ENCODE data around the gene STRIP2. TPM values are rescaled to one million over a fixed set of nuclear protein-coding genes. Genes with fewer than 3 reads are reported as not detected.
"Not testable (repeated sequence)": the region's sequence is repeated elsewhere in the genome, so short reads cannot be mapped to it uniquely, and the experiment has no call there.

STRIP2 gene
- total RNA-seq, 2 experiments from 2014 or later: 28.3 to 29.7 TPM

- Mint-ChIP-seq H3K4me1 (peaks cover 5% of the 10 kb centered on the region), H3K27ac (no peak overlapping the region), H3K9me3 (no peaks in the 10 kb centered on the region), H3K27me3 (peaks cover 2% of the 10 kb centered on the region), H3K36me3 (ENCODE audit: low read depth) (no peaks in the 10 kb centered on the region), H3K4me3 (no peak overlapping the region)
- ChIA-PET CTCF (no interaction called here), POLR2A (no interaction called here)
- DNase-seq: no peak
Observed at GRCh38 chr7:129512192-129512591, 78.0 kb downstream of the STRIP2 start.

DNA sequence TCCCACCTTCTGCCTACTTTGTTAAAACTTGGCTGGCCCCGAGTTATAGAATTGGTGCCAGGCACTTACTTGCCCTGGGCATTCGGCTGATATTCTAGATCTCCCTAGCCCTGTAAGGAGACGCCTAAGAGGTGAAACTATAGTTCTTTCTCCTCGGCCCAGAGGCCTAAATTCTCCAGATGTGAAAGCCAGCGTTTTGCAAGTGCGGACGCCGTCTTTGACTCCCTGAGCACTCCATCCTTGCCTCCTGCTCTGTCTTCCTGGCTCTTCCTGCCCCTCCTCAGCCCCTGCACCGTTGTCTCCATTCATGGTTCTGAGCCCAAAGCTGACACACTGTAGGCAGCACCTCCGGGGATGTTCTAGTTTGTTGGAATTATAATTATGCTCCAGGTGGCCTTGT, 79.3 kb downstream of the STRIP2 start:
- no peak for DNase-seq
- Mint-ChIP-seq H3K27ac (no peak overlapping the region), H3K27me3 (peaks cover 7% of the 10 kb centered on the region), H3K36me3 (ENCODE audit: low read depth) (no peaks in the 10 kb centered on the region), H3K4me3 (no peak overlapping the region), H3K9me3 (no peaks in the 10 kb centered on the region), H3K4me1 (no peaks in the 10 kb centered on the region)
- ChIA-PET POLR2A (interaction anchor here (1.0 kb wide), 1 partner anchor 9 kb away, joined by 3 read pairs; no protein-coding TSS in a partner anchor), CTCF (no interaction called here)

- no peaks in the 10 kb centered on the region for H3K36me3 Mint-ChIP-seq (ENCODE audit: low read depth)
- no peaks in the 10 kb centered on the region for H3K9me3 Mint-ChIP-seq
- H3K4me3 Mint-ChIP-seq: no peak overlapping the region
- ChIA-PET CTCF (interaction anchor here (0.5 kb wide), 1 partner anchor 553 kb away, joined by 3 read pairs; no protein-coding TSS in a partner anchor), POLR2A (no interaction called here)
- H3K27me3 Mint-ChIP-seq: peaks cover 7% of the 10 kb centered on the region
- no peaks in the 10 kb centered on the region for H3K4me1 Mint-ChIP-seq
- DNase-seq: no peak
- no peak overlapping the region for H3K27ac Mint-ChIP-seq
Observed at GRCh38 chr7:129514683-129515082, 80.5 kb downstream of the STRIP2 start.

GRCh38 chr7:129515381-129515780, 81.1 kb downstream of the STRIP2 start:
- no peaks in the 10 kb centered on the region for H3K4me1 Mint-ChIP-seq
- POLR2A ChIA-PET: no interaction called here
- H3K9me3 Mint-ChIP-seq: no peaks in the 10 kb centered on the region
- H3K27ac Mint-ChIP-seq: no peak overlapping the region
- no peaks in the 10 kb centered on the region for H3K36me3 Mint-ChIP-seq (ENCODE audit: low read depth)
- H3K27me3 Mint-ChIP-seq: peaks cover 7% of the 10 kb centered on the region
- CTCF ChIA-PET: interaction anchor here (0.6 kb wide), 1 partner anchor 499 kb away, joined by 3 read pairs; no protein-coding TSS in a partner anchor
- no peak overlapping the region for H3K4me3 Mint-ChIP-seq
- no peak for DNase-seq

DNA sequence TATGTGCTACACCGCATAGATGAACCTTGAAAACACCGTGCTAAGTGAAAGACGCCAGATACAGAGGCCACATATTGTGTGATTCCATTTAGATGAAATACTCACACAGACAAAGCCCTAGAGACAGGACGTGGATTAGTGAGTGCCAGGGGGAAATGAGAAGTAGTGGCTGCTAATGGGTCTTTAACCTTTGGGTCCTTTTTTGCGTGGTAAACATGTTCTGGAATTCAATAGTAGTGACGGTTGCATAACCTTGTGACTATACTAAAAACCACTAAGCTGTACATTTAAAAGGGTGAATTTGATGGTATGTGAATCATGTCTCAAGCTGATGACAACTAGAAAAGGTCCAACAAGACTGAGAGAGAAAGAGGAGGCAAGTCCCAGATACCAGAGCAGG, 83.7 kb downstream of the STRIP2 start:
- no peaks in the 10 kb centered on the region for H3K9me3 Mint-ChIP-seq
- ChIA-PET POLR2A (no interaction called here), CTCF (no interaction called here)
- H3K27me3 Mint-ChIP-seq: peaks cover 19% of the 10 kb centered on the region
- no peak overlapping the region for H3K4me3 Mint-ChIP-seq
- DNase-seq: no peak
- H3K36me3 Mint-ChIP-seq (ENCODE audit: low read depth): no peaks in the 10 kb centered on the region
- H3K27ac Mint-ChIP-seq: no peak overlapping the region
- H3K4me1 Mint-ChIP-seq: no peaks in the 10 kb centered on the region

DNA sequence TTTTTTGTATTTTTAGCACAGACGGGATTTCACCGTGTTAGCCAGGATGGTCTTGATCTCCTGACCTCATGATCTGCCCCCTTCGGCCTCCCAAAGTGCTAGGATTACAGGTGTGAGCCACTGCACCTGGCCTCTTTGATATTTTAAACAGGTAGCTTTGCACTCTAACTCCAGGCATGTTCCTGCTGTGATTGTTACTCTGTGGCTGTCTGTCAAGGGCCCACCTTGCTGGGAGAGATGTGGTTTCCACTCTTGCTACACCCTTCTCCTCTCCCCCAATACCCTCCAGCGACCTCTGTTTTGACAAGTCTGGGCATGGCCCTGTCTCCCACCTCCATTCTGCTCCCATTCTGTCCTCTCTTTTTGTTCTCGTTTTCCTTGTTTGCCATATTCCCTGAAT, 85.2 kb downstream of the STRIP2 start:
- no peaks in the 10 kb centered on the region for H3K9me3 Mint-ChIP-seq
- POLR2A ChIA-PET: no interaction called here
- no peak overlapping the region for H3K27ac Mint-ChIP-seq
- H3K36me3 Mint-ChIP-seq (ENCODE audit: low read depth): no peaks in the 10 kb centered on the region
- no peak for DNase-seq
- H3K27me3 Mint-ChIP-seq: peaks cover 25% of the 10 kb centered on the region
- CTCF ChIA-PET: no interaction called here
- H3K4me3 Mint-ChIP-seq: no peak overlapping the region
- no peaks in the 10 kb centered on the region for H3K4me1 Mint-ChIP-seq

DNA sequence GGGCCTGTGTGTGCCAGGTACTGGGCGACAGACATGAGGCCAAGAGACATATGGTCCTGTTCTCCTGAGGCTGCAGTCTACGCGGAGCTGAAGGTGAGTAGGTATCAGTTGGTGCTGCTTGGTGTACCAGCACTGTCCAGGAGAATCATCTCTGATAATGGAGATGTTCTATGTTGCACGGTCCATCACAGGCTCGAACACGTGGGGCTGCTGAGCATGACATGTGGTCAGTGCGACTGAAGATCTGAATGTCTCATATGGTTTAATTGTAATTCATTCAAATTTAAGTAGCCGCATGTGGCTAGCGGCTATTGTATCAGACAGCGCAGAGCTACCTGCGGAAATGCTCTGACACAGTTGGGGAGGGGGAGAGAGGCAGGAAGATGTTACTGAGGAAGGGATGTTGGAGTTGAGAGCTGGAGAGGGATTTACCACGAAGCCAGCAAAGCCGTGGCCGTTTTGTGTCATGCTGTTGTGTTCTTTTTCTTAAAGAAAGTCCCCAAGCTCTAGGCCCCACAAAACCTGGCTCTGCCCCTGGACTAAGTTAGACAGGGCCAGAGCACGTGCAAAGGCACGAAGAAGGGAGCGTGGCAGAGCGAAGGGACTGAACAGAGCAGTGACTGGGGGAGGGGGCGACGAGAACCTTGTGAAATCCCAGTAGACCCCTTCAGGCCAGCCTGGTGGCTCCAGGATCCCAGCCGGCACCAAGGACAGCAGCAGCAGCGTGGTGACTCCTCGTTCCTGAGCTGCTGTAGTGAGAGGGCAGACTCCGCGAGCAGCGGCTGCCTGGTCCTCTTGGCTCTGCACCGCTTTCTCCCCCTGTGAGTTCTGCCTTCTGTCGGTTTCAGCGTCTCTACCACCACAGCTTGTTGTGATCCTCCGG, 88.1 kb downstream of the STRIP2 start:
- ChIA-PET POLR2A (interaction anchor here (0.7 kb wide), 1 partner anchor 8 kb away, joined by 3 read pairs; no protein-coding TSS in a partner anchor), CTCF (interaction anchor here (1.1 to 2.0 kb wide), 3 partner anchors 10 to 155 kb away, joined by 3 to 4 read pairs (median 3); no protein-coding TSS in a partner anchor)
- DNase-seq: no peak
- H3K27ac Mint-ChIP-seq: no peak overlapping the region
- H3K9me3 Mint-ChIP-seq: no peaks in the 10 kb centered on the region
- peaks cover 25% of the 10 kb centered on the region for H3K27me3 Mint-ChIP-seq
- no peaks in the 10 kb centered on the region for H3K36me3 Mint-ChIP-seq (ENCODE audit: low read depth)
- peaks cover 9% of the 10 kb centered on the region for H3K4me1 Mint-ChIP-seq
- no peak overlapping the region for H3K4me3 Mint-ChIP-seq

GRCh38 chr7:129522971-129523340, 88.7 kb downstream of the STRIP2 start:
- CTCF ChIA-PET: interaction anchor here (1.1 to 2.0 kb wide), 3 partner anchors 9 to 155 kb away, joined by 3 to 4 read pairs (median 3); no protein-coding TSS in a partner anchor

DNA sequence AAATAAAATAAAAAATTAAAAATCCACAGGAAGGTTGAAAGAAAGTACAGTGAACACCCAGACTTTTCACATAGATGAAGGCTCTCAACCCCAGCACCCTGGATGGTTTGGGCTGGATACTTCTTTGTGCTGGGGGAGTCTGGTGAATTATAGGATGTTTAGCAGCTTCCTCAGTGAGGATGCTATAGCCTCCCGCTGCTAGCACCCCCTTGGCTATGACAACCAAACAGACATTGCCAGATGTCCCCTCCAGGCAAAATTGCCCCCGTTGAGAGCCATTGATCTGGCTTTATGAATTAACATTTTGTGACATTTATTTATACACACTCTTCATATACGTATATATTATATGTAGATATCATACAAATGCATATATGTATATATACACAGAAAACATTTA, 89.7 kb downstream of the STRIP2 start:
- Mint-ChIP-seq H3K9me3 (no peaks in the 10 kb centered on the region), H3K4me3 (no peak overlapping the region), H3K4me1 (peaks cover 9% of the 10 kb centered on the region), H3K27ac (no peak overlapping the region), H3K36me3 (ENCODE audit: low read depth) (no peaks in the 10 kb centered on the region), H3K27me3 (peaks cover 21% of the 10 kb centered on the region)
- POLR2A ChIA-PET: no interaction called here
- CTCF ChIA-PET: interaction anchor here (2.0 kb wide), 1 partner anchor 8 kb away, joined by 4 read pairs; no protein-coding TSS in a partner anchor
- no peak for DNase-seq

More at GRCh38 chr7:129522971-129523340, 88.7 kb downstream of the STRIP2 start:
- Mint-ChIP-seq H3K27me3 (peaks cover 23% of the 10 kb centered on the region), H3K9me3 (no peaks in the 10 kb centered on the region), H3K4me3 (no peak overlapping the region), H3K36me3 (ENCODE audit: low read depth) (no peaks in the 10 kb centered on the region), H3K4me1 (peaks cover 9% of the 10 kb centered on the region), H3K27ac (no peak overlapping the region)
- POLR2A ChIA-PET: interaction anchor here (0.7 kb wide), 1 partner anchor 9 kb away, joined by 3 read pairs; no protein-coding TSS in a partner anchor
- no peak for DNase-seq

DNA sequence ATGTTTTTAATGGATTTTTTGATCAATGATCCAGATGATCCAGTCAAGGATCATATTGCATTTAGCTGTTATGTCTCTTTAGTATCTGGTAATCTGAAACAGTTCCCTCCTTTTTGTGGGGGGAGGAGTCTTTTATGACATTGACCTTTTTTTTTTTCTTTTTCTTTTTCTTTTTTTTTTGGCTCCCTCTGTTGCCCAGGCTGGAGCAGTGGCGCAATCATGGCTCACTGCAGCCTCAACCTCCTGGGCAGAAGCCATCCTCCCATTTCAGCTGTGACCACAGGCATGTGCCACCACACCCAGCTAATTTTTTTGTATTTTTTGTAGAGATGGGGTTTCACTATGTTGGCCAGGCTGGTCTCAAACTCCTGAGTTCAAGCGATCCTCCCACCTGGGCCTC, 90.2 kb downstream of the STRIP2 start:
- H3K9me3 Mint-ChIP-seq; DNase-seq; H3K36me3 Mint-ChIP-seq (ENCODE audit: low read depth); POLR2A ChIA-PET; H3K27ac Mint-ChIP-seq; H3K4me1 Mint-ChIP-seq; H3K4me3 Mint-ChIP-seq: not testable (repeated sequence)
- CTCF ChIA-PET: interaction anchor here (2.0 kb wide), 1 partner anchor 8 kb away, joined by 4 read pairs; no protein-coding TSS in a partner anchor
- H3K27me3 Mint-ChIP-seq: peaks cover 21% of the 10 kb centered on the region

DNA sequence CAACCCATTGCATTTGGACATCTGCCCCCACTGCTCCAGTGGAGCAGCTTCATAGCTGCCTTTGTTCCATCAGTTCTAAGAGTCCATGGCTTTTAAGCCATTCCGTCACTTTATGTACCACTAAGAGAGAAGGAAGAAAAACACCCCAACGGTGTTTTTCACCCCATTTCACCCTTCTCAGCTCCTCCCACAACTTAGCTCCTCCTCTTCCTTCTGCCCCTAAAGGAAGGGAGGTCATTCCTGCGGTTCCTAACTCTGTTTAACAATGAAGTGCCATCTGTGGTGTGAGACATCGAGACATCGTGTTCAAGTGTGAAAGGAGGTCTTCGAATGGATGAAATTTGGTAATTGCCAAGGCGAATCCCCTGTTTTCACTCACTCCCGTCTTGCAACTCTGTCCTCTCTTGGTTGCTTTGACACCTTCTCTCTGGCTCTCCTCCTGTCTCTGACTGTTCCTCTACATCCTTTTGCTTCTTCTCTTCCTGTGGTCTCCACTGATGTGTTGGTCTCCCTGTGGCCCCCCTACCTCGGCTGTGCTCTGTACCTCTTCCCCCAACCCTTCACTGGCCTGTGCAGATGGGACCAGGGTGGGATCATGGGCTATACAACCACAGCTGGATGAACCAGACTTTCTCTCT, 91.1 kb downstream of the STRIP2 start:
- POLR2A ChIA-PET: no interaction called here

DNA sequence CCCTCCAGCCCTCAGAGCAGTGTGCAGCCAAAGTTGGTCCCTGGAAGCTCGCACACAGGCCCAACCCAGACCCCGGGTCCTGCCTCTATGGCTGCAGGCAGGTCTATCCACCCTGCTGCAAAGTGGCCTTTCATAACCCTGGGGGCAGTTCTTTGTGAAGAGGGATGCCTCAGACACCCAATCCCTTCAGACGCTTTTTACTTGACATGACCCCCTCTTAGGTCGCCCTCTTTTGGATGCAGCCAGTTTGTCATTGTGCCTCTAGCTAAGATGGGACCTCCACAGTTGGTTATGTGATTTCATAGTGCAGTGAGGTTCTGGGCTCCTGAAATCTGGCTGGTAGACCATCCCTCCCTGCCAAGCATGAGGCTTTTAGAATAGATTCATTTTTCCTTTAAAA, 95.4 kb downstream of the STRIP2 start:
- Mint-ChIP-seq H3K36me3 (ENCODE audit: low read depth) (no peaks in the 10 kb centered on the region), H3K27ac (no peak overlapping the region), H3K27me3 (peaks cover 6% of the 10 kb centered on the region), H3K4me1 (peaks cover 19% of the 10 kb centered on the region), H3K9me3 (no peaks in the 10 kb centered on the region), H3K4me3 (no peak overlapping the region)
- POLR2A ChIA-PET: no interaction called here
- DNase-seq: no peak
- CTCF ChIA-PET: no interaction called here

More for the DNA sequence above, 91.1 kb downstream of the STRIP2 start:
- CTCF ChIA-PET: no interaction called here
- Mint-ChIP-seq H3K36me3 (ENCODE audit: low read depth) (no peaks in the 10 kb centered on the region), H3K4me3 (no peak overlapping the region), H3K4me1 (peaks cover 9% of the 10 kb centered on the region), H3K27ac (no peak overlapping the region), H3K27me3 (peaks cover 21% of the 10 kb centered on the region), H3K9me3 (no peaks in the 10 kb centered on the region)
- DNase-seq: no peak

DNA sequence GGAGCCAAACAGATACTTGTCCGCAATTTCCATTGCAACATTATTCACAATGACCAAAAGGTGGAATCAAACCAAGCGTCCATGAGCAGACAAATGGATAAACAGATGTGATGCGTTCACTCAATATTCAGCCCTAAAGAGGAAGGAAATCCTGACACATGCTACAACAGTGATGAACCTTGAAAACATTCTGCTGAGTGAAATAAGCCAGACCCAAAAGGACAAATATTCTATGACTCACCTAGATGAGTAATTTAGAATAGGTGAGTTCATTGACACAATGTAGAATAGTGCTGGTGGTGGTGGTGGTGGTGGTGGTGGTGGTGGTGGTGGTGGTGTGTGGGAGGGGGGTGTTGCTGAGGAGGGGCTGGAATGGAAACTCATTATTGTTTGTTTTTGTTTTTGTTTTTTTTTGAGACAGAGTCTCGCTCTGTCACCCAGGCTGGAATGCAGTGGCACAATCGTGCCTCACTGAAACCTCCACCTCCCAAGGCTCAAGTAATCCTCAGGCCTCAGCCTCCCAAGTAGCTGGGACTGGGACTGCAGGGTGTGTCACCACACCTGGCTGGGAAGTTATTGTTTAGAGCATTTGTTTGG, 96.7 kb downstream of the STRIP2 start:
- CTCF ChIA-PET: interaction anchor here (0.6 kb wide), 1 partner anchor 312 kb away, joined by 3 read pairs; no protein-coding TSS in a partner anchor
- Mint-ChIP-seq H3K27ac (peak overlapping the region; percentile 16), H3K9me3 (no peaks in the 10 kb centered on the region), H3K27me3 (peaks cover 3% of the 10 kb centered on the region), H3K4me3 (no peak overlapping the region), H3K4me1 (peaks cover 12% of the 10 kb centered on the region), H3K36me3 (ENCODE audit: low read depth) (no peaks in the 10 kb centered on the region)
- DNase-seq: peak; percentile 51
- POLR2A ChIA-PET: no interaction called here

All from activated CD4-positive, alpha-beta memory T cell treated with anti-CD3 and anti-CD28 coated beads, Interleukin-2, amount 10 ng/mL, durations not matched to agents 7 days and 5 days (primary cell).